ENCODE results near the gene CCNI. TPM values are rescaled to one million over a fixed set of nuclear protein-coding genes. Genes with fewer than 3 reads are reported as not detected.
A peak's percentile ranks its signal among the peaks of the same experiment; 100 is the strongest.

CCNI gene
- total RNA-seq, 1 donor from 2014 or later, result 344 TPM

- no peak for DNase-seq
- no peak for TF ChIP-seq CTCF (IDR thresholded peaks at IDR 0.05; ENCODE audit: borderline replicate concordance)
- H3K9me3 ChIP-seq (replicated peaks), result no peaks in the 10 kb centered on the region
- peaks cover 19% of the 10 kb centered on the region for H3K4me1 ChIP-seq
- no peak overlapping the region for H3K27ac ChIP-seq (replicated peaks)
- H3K36me3 ChIP-seq, result peaks cover 60% of the 10 kb centered on the region
- H3K27me3 ChIP-seq (ENCODE audit: low read depth), result no peaks in the 10 kb centered on the region
- intact Hi-C loops (cut with micrococcal nuclease), result no loop called here
- H3K4me3 ChIP-seq, result no peak overlapping the region
These were observed 50.0 kb downstream of the CCNI start for GRCh38 chr4:77025643-77026321.

GRCh38 chr4:77023920-77024319, 51.9 kb downstream of the CCNI start:
- Histone ChIP-seq H3K4me1 (peaks cover 20% of the 10 kb centered on the region), H3K27me3 (ENCODE audit: low read depth) (no peaks in the 10 kb centered on the region), H3K27ac (replicated peaks) (no peak overlapping the region), H3K36me3 (peaks cover 62% of the 10 kb centered on the region), H3K9me3 (replicated peaks) (no peaks in the 10 kb centered on the region), H3K4me3 (no peak overlapping the region)
- intact Hi-C loops (cut with micrococcal nuclease), result no loop called here
- no peak for DNase-seq
- TF ChIP-seq CTCF (IDR thresholded peaks at IDR 0.05; ENCODE audit: borderline replicate concordance), result no peak

GRCh38 chr4:77022560-77023179, 53.1 kb downstream of the CCNI start:
- Histone ChIP-seq H3K4me3 (no peak overlapping the region), H3K27ac (replicated peaks) (no peak overlapping the region), H3K36me3 (peaks cover 60% of the 10 kb centered on the region), H3K27me3 (ENCODE audit: low read depth) (no peaks in the 10 kb centered on the region), H3K4me1 (peaks cover 20% of the 10 kb centered on the region), H3K9me3 (replicated peaks) (no peaks in the 10 kb centered on the region)
- TF ChIP-seq CTCF (IDR thresholded peaks at IDR 0.05; ENCODE audit: borderline replicate concordance), result no peak
- DNase-seq, result no peak
- intact Hi-C loops (cut with micrococcal nuclease), result no loop called here

GRCh38 chr4:77021614-77022089, 54.1 kb downstream of the CCNI start:
- no peak for TF ChIP-seq CTCF (IDR thresholded peaks at IDR 0.05; ENCODE audit: borderline replicate concordance)
- H3K27me3 ChIP-seq (ENCODE audit: low read depth), result no peaks in the 10 kb centered on the region
- peak overlapping the region; percentile 31 for H3K27ac ChIP-seq (replicated peaks)
- H3K9me3 ChIP-seq (replicated peaks), result no peaks in the 10 kb centered on the region
- no peak for DNase-seq
- peaks cover 20% of the 10 kb centered on the region for H3K4me1 ChIP-seq
- no peak overlapping the region for H3K4me3 ChIP-seq
- H3K36me3 ChIP-seq, result peaks cover 64% of the 10 kb centered on the region
- intact Hi-C loops (cut with micrococcal nuclease), result no loop called here

GRCh38 chr4:77020017-77020416, 55.8 kb downstream of the CCNI start:
- intact Hi-C loops (cut with micrococcal nuclease), result no loop called here
- no peak for TF ChIP-seq CTCF (IDR thresholded peaks at IDR 0.05; ENCODE audit: borderline replicate concordance)
- H3K27ac ChIP-seq (replicated peaks), result no peak overlapping the region
- no peaks in the 10 kb centered on the region for H3K27me3 ChIP-seq (ENCODE audit: low read depth)
- DNase-seq, result no peak
- H3K4me3 ChIP-seq, result no peak overlapping the region
- H3K4me1 ChIP-seq, result peaks cover 20% of the 10 kb centered on the region
- H3K9me3 ChIP-seq (replicated peaks), result no peaks in the 10 kb centered on the region
- peaks cover 74% of the 10 kb centered on the region for H3K36me3 ChIP-seq

All from left ventricle myocardium inferior (tissue), 1 donor.